OCI-LY3 (cell line): ENCODE results near the gene CHM.

Experiments
- EZH2phosphoT487 ChIP-seq: fragments of 200-600 bp; shearing (Covaris generic); IDR thresholded peaks from 2 replicates; pipeline ENCODE4 v1.6.1; 2018; ENCODE audit warnings: antibody characterized with exemption, mixed run types, low read depth
- TF ChIP-seq, protein P1 (sequence below): fragments of 200-600, 300-600 bp; sonication (generic); IDR thresholded peaks from 2 replicates; pipeline ENCODE4 v1.5.1; 2014; ENCODE audit warnings: antibody characterized with exemption, low read length, low read depth

DNA sequence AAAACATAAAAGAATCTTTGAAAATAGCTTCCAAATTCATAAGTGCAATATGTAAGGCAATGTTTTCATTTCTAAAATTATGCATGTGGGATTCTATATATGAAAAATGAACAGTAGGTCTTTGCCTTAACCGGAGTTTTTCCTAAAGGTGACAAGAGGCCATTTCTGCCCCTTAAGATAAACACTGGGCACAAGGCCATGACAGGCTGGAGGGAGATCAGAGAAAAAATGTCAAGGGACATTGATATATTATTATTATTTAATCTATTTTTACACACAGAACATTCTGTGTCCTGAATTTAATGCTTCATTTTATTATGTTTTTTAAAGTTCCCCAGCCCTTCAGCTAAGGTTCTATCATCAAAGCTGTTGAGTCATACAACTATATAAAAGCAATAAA is 118.8 kb downstream of the CHM start:
- TF ChIP-seq, protein P1, sequence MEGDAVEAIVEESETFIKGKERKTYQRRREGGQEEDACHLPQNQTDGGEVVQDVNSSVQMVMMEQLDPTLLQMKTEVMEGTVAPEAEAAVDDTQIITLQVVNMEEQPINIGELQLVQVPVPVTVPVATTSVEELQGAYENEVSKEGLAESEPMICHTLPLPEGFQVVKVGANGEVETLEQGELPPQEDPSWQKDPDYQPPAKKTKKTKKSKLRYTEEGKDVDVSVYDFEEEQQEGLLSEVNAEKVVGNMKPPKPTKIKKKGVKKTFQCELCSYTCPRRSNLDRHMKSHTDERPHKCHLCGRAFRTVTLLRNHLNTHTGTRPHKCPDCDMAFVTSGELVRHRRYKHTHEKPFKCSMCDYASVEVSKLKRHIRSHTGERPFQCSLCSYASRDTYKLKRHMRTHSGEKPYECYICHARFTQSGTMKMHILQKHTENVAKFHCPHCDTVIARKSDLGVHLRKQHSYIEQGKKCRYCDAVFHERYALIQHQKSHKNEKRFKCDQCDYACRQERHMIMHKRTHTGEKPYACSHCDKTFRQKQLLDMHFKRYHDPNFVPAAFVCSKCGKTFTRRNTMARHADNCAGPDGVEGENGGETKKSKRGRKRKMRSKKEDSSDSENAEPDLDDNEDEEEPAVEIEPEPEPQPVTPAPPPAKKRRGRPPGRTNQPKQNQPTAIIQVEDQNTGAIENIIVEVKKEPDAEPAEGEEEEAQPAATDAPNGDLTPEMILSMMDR, result no peak
- TF ChIP-seq EZH2phosphoT487, result no peak
